ENCODE results near the gene MGAM2.

Gene MGAM2

GRCh38 chr7:142257958-142258357 is 146.4 kb downstream of the MGAM2 start, which contains the start of gene PRSS58:
PRSS58 (minus strand) TSS chr7:142258058; CDS start chr7:142257707, 351 bp downstream.
- Histone ChIP-seq H3K27ac (ENCODE audit: low read depth, low read length) (no peak within 1 kb of the TSS), H3K4me3 (ENCODE audit: low read length) (no peak within 1 kb of the TSS), H3K4me1 (ENCODE audit: control insufficient read depth, insufficient read depth, low read length) (no peaks in the 10 kb centered on the region), H3K9ac (ENCODE audit: low read length) (no peak within 1 kb of the TSS), H3K27me3 (ENCODE audit: control insufficient read depth, insufficient read depth, low read length) (no peaks in the 10 kb centered on the region), H3K36me3 (ENCODE audit: control insufficient read depth, insufficient read depth, low read length) (no peaks in the 10 kb centered on the region)

- no peak overlapping the region for H3K9ac ChIP-seq (ENCODE audit: low read length)
- no peaks in the 10 kb centered on the region for H3K36me3 ChIP-seq (ENCODE audit: control insufficient read depth, insufficient read depth, low read length)
- no peak overlapping the region for H3K4me3 ChIP-seq (ENCODE audit: low read length)
- H3K27ac ChIP-seq (ENCODE audit: low read depth, low read length): no peak overlapping the region
- H3K27me3 ChIP-seq (ENCODE audit: control insufficient read depth, insufficient read depth, low read length): no peaks in the 10 kb centered on the region
- no peaks in the 10 kb centered on the region for H3K4me1 ChIP-seq (ENCODE audit: control insufficient read depth, insufficient read depth, low read length)
Observed at GRCh38 chr7:142263598-142264380, 152.3 kb downstream of the MGAM2 start.
